RWPE2 (cell line): Measurements from ENCODE around the gene GDAP2.
"Not testable (repeated sequence)": the region's sequence is repeated elsewhere in the genome, so short reads cannot be mapped to it uniquely, and the experiment has no call there.

Experiments used
- ATAC-seq: fragments of 200-7000 bp; cut with Tn5 transposase; 3 replicates; pipeline ENCODE4 v1.9.1; 2021; ENCODE audit warnings: low read depth
- DNase-seq: peaks from one replicate; pipeline ENCODE4 v3.0.0-alpha.2; 2020; ENCODE audit warnings: low spot score
- H3K27ac ChIP-seq: fragments of 450-650 bp; 2 replicates; pipeline ENCODE4 v1.5.1; 2017; ENCODE audit warnings: mild to moderate bottlenecking; ENCODE audit not compliant: poor library complexity, severe bottlenecking
- H3K27me3 ChIP-seq: fragments of 250-450 bp; sonication (Bioruptor Pico); 2 replicates; pipeline ENCODE4 v1.5.1; 2021; ENCODE audit warnings: mild to moderate bottlenecking, moderate library complexity; ENCODE audit not compliant: insufficient read depth, poor library complexity, severe bottlenecking
- H3K36me3 ChIP-seq: fragments of 250-450 bp; sonication (Bioruptor Pico); 2 replicates; pipeline ENCODE4 v1.5.1; 2020; ENCODE audit warnings: low read depth, mild to moderate bottlenecking, moderate library complexity
- H3K4me1 ChIP-seq: fragments of 250-450 bp; sonication (Bioruptor Pico); 2 replicates; pipeline ENCODE4 v1.5.1; 2021; ENCODE audit warnings: mild to moderate bottlenecking, moderate library complexity; ENCODE audit not compliant: insufficient read depth, poor library complexity, severe bottlenecking
- H3K4me3 ChIP-seq: fragments of 250-450 bp; sonication (Bioruptor Pico); 2 replicates; pipeline ENCODE4 v1.5.1; 2021; ENCODE audit warnings: mild to moderate bottlenecking, moderate library complexity; ENCODE audit not compliant: severe bottlenecking
- H3K9me3 ChIP-seq: fragments of 250-450 bp; sonication (Bioruptor Pico); 2 replicates; pipeline ENCODE4 v1.5.1; 2021; ENCODE audit warnings: mild to moderate bottlenecking, moderate library complexity; ENCODE audit not compliant: severe bottlenecking
- CTCF ChIP-seq: fragments of 450-650 bp; IDR thresholded peaks from one replicate; pipeline ENCODE4 v1.5.1; 2017; ENCODE audit warnings: mild to moderate bottlenecking, moderate library complexity; ENCODE audit not compliant: poor library complexity, severe bottlenecking

Gene GDAP2

GRCh38 chr1:117852853-117853553 lies 76.4 kb downstream of the GDAP2 start:
- H3K27me3 ChIP-seq = no peaks in the 10 kb centered on the region
- H3K27ac ChIP-seq = no peak overlapping the region
- DNase-seq = no peak
- no peaks in the 10 kb centered on the region for H3K4me1 ChIP-seq
- H3K9me3 ChIP-seq = no peaks in the 10 kb centered on the region
- H3K4me3 ChIP-seq = no peak overlapping the region
- TF ChIP-seq CTCF = no peak
- no peak for ATAC-seq
- H3K36me3 ChIP-seq = no peaks in the 10 kb centered on the region

- no peak for DNase-seq
- ATAC-seq = no peak
- H3K27me3 ChIP-seq = no peaks in the 10 kb centered on the region
- no peak overlapping the region for H3K4me3 ChIP-seq
- TF ChIP-seq CTCF = no peak
- no peaks in the 10 kb centered on the region for H3K4me1 ChIP-seq
- no peaks in the 10 kb centered on the region for H3K36me3 ChIP-seq
- no peak overlapping the region for H3K27ac ChIP-seq
- H3K9me3 ChIP-seq = no peaks in the 10 kb centered on the region
Observed at GRCh38 chr1:117851687-117852086, 77.7 kb downstream of the GDAP2 start.

- H3K4me3 ChIP-seq = no peak overlapping the region
- no peaks in the 10 kb centered on the region for H3K27me3 ChIP-seq
- peaks cover 7% of the 10 kb centered on the region for H3K4me1 ChIP-seq
- ATAC-seq (no peak), DNase-seq (no peak)
- TF ChIP-seq CTCF = no peak
- H3K9me3 ChIP-seq = no peaks in the 10 kb centered on the region
- no peaks in the 10 kb centered on the region for H3K36me3 ChIP-seq
- H3K27ac ChIP-seq = no peak overlapping the region
Observed at GRCh38 chr1:117846674-117847425, 82.6 kb downstream of the GDAP2 start.

GRCh38 chr1:117844478-117844877 lies 84.9 kb downstream of the GDAP2 start:
- not testable (repeated sequence) for H3K4me1 ChIP-seq, ATAC-seq, H3K36me3 ChIP-seq, H3K27me3 ChIP-seq, DNase-seq, H3K27ac ChIP-seq, H3K4me3 ChIP-seq, H3K9me3 ChIP-seq

- Histone ChIP-seq H3K36me3 (no peaks in the 10 kb centered on the region), H3K27ac (no peak overlapping the region), H3K4me1 (peaks cover 11% of the 10 kb centered on the region), H3K27me3 (no peaks in the 10 kb centered on the region), H3K9me3 (no peaks in the 10 kb centered on the region), H3K4me3 (no peak overlapping the region)
- no peak for ATAC-seq
- TF ChIP-seq CTCF = no peak
- DNase-seq = no peak
Observed at GRCh38 chr1:117843791-117844190, 85.6 kb downstream of the GDAP2 start.
